Hepatocyte (in vitro differentiated cells): ENCODE measurements around the gene RADIL.

Experiments
- EZH2 ChIP-seq: fragments of 200-600 bp; sonication (generic); IDR thresholded peaks from 2 replicates; pipeline ENCODE4 v1.6.1; 2016; ENCODE audit warnings: antibody characterized with exemption, mild to moderate bottlenecking, borderline replicate concordance
- TF ChIP-seq, protein P1 (sequence below): fragments of 200-600 bp; sonication (generic); IDR thresholded peaks from 2 replicates; pipeline ENCODE4 v1.5.1; 2016; ENCODE audit warnings: antibody characterized with exemption, mild to moderate bottlenecking; ENCODE audit not compliant: poor library complexity

- no peak for TF ChIP-seq EZH2
- TF ChIP-seq, protein P1, sequence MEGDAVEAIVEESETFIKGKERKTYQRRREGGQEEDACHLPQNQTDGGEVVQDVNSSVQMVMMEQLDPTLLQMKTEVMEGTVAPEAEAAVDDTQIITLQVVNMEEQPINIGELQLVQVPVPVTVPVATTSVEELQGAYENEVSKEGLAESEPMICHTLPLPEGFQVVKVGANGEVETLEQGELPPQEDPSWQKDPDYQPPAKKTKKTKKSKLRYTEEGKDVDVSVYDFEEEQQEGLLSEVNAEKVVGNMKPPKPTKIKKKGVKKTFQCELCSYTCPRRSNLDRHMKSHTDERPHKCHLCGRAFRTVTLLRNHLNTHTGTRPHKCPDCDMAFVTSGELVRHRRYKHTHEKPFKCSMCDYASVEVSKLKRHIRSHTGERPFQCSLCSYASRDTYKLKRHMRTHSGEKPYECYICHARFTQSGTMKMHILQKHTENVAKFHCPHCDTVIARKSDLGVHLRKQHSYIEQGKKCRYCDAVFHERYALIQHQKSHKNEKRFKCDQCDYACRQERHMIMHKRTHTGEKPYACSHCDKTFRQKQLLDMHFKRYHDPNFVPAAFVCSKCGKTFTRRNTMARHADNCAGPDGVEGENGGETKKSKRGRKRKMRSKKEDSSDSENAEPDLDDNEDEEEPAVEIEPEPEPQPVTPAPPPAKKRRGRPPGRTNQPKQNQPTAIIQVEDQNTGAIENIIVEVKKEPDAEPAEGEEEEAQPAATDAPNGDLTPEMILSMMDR = no peak
These were observed 1.1 kb downstream of the RADIL start for GRCh38 chr7:4882169-4883032.
